HepG2 (cell line): ENCODE data around the gene ANKRD17. TPM values are rescaled to one million over a fixed set of nuclear protein-coding genes. Genes with fewer than 3 reads are reported as not detected.

ENCODE experiments used
- ATRX ChIP-seq: sonication (generic); formaldehyde crosslinking; IDR thresholded peaks from 2 replicates; pipeline ENCODE4 v1.4.0; 2020; ENCODE audit warnings: missing genetic modification reagents, borderline replicate concordance
- BHLHE40 ChIP-seq: IDR thresholded peaks from 2 replicates; pipeline ENCODE4 v1.6.1; 2011; ENCODE audit warnings: low read length, improper control_type of control experiment
- CHD2 ChIP-seq: IDR thresholded peaks from 2 replicates; pipeline ENCODE4 v1.6.1; 2011; ENCODE audit warnings: low read depth, low read length, improper control_type of control experiment
- HOXA9 ChIP-seq: sonication (generic); formaldehyde crosslinking; IDR thresholded peaks from 2 replicates; pipeline ENCODE4 v1.8.1; 2022; ENCODE audit warnings: missing genetic modification reagents, mild to moderate bottlenecking, moderate library complexity, borderline replicate concordance
- HOXD1 ChIP-seq: sonication (generic); formaldehyde crosslinking; IDR thresholded peaks from 2 replicates; pipeline ENCODE4 v1.5.0; 2020; ENCODE audit warnings: missing genetic modification reagents
- NFRKB ChIP-seq: fragments of 450-650 bp; IDR thresholded peaks from 2 replicates; pipeline ENCODE4 v1.6.1; 2017
- NR2F2 ChIP-seq: IDR thresholded peaks from 2 replicates; pipeline ENCODE4 v1.6.1; 2012; ENCODE audit warnings: low read depth, inconsistent platforms, borderline replicate concordance
- PAF1 ChIP-seq: IDR thresholded peaks from 2 replicates; pipeline ENCODE4 v1.6.1; 2016; ENCODE audit warnings: missing genetic modification reagents, missing compliant biosample characterization
- POLR2G ChIP-seq: fragments of 200-400 bp; formaldehyde crosslinking; IDR thresholded peaks from 2 replicates; pipeline ENCODE4 v1.6.1; 2018; ENCODE audit warnings: mild to moderate bottlenecking, low read depth, low read length, moderate library complexity
- SAP130 ChIP-seq: IDR thresholded peaks from 2 replicates; pipeline ENCODE4 v1.6.1; 2016; ENCODE audit warnings: low read depth
- SIN3A ChIP-seq: IDR thresholded peaks from 2 replicates; pipeline ENCODE4 v1.6.1; 2011; ENCODE audit warnings: low read depth, mild to moderate bottlenecking, control low read depth, low read length, borderline replicate concordance
- TFAP4 ChIP-seq: sonication (generic); IDR thresholded peaks from 2 replicates; pipeline ENCODE4 v1.6.1; 2016; ENCODE audit warnings: low read depth, borderline replicate concordance
- XRCC5 ChIP-seq: fragments of 200-400 bp; formaldehyde crosslinking; optimal IDR thresholded peaks from 2 replicates; pipeline ENCODE3; 2017; ENCODE audit warnings: mild to moderate bottlenecking, low read length
- YY1 ChIP-seq: IDR thresholded peaks from 2 replicates; pipeline ENCODE4 v1.6.1; 2011; ENCODE audit warnings: low read length, low read depth, moderate library complexity, mild to moderate bottlenecking; ENCODE audit not compliant: insufficient read depth, insufficient replicate concordance
- ZBTB34 ChIP-seq: sonication (generic); formaldehyde crosslinking; IDR thresholded peaks from 2 replicates; pipeline ENCODE4 v1.8.0; 2022; ENCODE audit warnings: mild to moderate bottlenecking, missing genetic modification reagents
- ZGPAT ChIP-seq: IDR thresholded peaks from 2 replicates; pipeline ENCODE4 v1.6.1; 2016; ENCODE audit warnings: mild to moderate bottlenecking
- ZNF124 ChIP-seq: sonication (generic); formaldehyde crosslinking; IDR thresholded peaks from 2 replicates; pipeline ENCODE4 v1.4.0; 2020; ENCODE audit warnings: missing genetic modification reagents
- ZNF136 ChIP-seq: sonication (generic); formaldehyde crosslinking; IDR thresholded peaks from 2 replicates; pipeline ENCODE4 v1.8.1; 2022; ENCODE audit warnings: low read depth, mild to moderate bottlenecking, moderate library complexity, missing genetic modification reagents
- polyA plus RNA-seq, 8 experiments: library from polyadenylated mRNA; depleted of rRNA in 3 of 8; stranded (reverse) in 7 of 8; unstranded in 1 of 8; fragments of >200 nt; fragmentation: Illumina TruSeq in 4 of 8; extraction: Trizol in 4 of 8; gene quantifications; 2 replicates each; pipeline versions ENCODE4 v1.2.1 to v1.2.3, GENCODE V29; 2011 to 2016; ENCODE audit warnings: low read depth in 4 of 8, missing spikeins in 1 of 8, mixed read lengths in 1 of 8; ENCODE audit not compliant: insufficient read depth in 1 of 8
- total RNA-seq, 5 experiments: library from RNA; depleted of rRNA; stranded (reverse); fragments of >200 nt; fragmentation: Illumina TruSeq; extraction: Trizol; gene quantifications; 2 replicates each; pipeline ENCODE4 v1.2.3, GENCODE V29; 2016; ENCODE audit warnings: low read depth in 1 of 5
- TF ChIP-seq, protein P1 (sequence below): sonication (generic); formaldehyde crosslinking; IDR thresholded peaks from 2 replicates; pipeline ENCODE4 v1.5.0; 2020; ENCODE audit warnings: missing genetic modification reagents
- TF ChIP-seq, protein P2 (sequence below): sonication (generic); formaldehyde crosslinking; IDR thresholded peaks from 2 replicates; pipeline ENCODE4 v1.9.0; 2021; ENCODE audit warnings: missing genetic modification reagents, borderline replicate concordance
- TF ChIP-seq, protein P3 (sequence below): sonication (generic); formaldehyde crosslinking; IDR thresholded peaks from 2 replicates; pipeline ENCODE4 v1.8.0; 2022; ENCODE audit warnings: missing genetic modification reagents, mild to moderate bottlenecking, moderate library complexity, borderline replicate concordance

The ANKRD17 gene
- total and polyA plus RNA-seq, 2 of the 13 experiments (the other 11 are each of a cell fraction or from before 2014, with no cell fraction given): 55.7 to 61.1 TPM

GRCh38 chr4:73258686-73259570 lies at the start of gene ANKRD17 (continued):
- TF ChIP-seq, protein P1, sequence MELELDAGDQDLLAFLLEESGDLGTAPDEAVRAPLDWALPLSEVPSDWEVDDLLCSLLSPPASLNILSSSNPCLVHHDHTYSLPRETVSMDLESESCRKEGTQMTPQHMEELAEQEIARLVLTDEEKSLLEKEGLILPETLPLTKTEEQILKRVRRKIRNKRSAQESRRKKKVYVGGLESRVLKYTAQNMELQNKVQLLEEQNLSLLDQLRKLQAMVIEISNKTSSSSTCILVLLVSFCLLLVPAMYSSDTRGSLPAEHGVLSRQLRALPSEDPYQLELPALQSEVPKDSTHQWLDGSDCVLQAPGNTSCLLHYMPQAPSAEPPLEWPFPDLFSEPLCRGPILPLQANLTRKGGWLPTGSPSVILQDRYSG (CRISPR knock-in tag): 0 out of 2 replicates have a peak, but pooled peaks have one; percentile 51
- TF ChIP-seq ZNF124 (CRISPR knock-in tag) (no peak; the same call in 1 of the 2 replicates), HOXD1 (CRISPR knock-in tag) (peak; percentile 70; the same call in 1 of the 2 replicates), POLR2G (peak; percentile 96), YY1 (peak; percentile 80), HOXA9 (CRISPR knock-in tag) (0 out of 2 replicates have a peak, but pooled peaks have one; percentile 53), CHD2 (peak; percentile 90), BHLHE40 (no peak), XRCC5 (peak; percentile 21), SIN3A (peak; percentile 82; the same call in 1 of the 2 replicates), TFAP4 (peak; percentile 24; the same call in 1 of the 2 replicates), ZGPAT (peak; percentile 77), ZNF136 (CRISPR knock-in tag) (peak; percentile 85; the same call in 1 of the 2 replicates), ZBTB34 (CRISPR knock-in tag) (0 out of 2 replicates have a peak, but pooled peaks have one; percentile 38), ATRX (CRISPR knock-in tag) (no peak), NR2F2 (no peak), SAP130 (peak; percentile 98), NFRKB (no peak), PAF1 (CRISPR knock-in tag) (no peak)
- TF ChIP-seq, protein P2, sequence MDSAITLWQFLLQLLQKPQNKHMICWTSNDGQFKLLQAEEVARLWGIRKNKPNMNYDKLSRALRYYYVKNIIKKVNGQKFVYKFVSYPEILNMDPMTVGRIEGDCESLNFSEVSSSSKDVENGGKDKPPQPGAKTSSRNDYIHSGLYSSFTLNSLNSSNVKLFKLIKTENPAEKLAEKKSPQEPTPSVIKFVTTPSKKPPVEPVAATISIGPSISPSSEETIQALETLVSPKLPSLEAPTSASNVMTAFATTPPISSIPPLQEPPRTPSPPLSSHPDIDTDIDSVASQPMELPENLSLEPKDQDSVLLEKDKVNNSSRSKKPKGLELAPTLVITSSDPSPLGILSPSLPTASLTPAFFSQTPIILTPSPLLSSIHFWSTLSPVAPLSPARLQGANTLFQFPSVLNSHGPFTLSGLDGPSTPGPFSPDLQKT (CRISPR knock-in tag): peak; percentile 95; the same call in 1 of the 2 replicates
- TF ChIP-seq, protein P3, sequence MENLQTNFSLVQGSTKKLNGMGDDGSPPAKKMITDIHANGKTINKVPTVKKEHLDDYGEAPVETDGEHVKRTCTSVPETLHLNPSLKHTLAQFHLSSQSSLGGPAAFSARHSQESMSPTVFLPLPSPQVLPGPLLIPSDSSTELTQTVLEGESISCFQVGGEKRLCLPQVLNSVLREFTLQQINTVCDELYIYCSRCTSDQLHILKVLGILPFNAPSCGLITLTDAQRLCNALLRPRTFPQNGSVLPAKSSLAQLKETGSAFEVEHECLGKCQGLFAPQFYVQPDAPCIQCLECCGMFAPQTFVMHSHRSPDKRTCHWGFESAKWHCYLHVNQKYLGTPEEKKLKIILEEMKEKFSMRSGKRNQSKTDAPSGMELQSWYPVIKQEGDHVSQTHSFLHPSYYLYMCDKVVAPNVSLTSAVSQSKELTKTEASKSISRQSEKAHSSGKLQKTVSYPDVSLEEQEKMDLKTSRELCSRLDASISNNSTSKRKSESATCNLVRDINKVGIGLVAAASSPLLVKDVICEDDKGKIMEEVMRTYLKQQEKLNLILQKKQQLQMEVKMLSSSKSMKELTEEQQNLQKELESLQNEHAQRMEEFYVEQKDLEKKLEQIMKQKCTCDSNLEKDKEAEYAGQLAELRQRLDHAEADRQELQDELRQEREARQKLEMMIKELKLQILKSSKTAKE: peak; percentile 37; the same call in 1 of the 2 replicates
